Epithelial cell of prostate (primary cell): ENCODE data around the gene COL16A1.

ENCODE experiments used
- DNase-seq: peaks from one replicate; pipeline ENCODE4 v3.0.0-alpha.2; 2011; ENCODE audit warnings: low read depth, low spot score
- H3K27ac ChIP-seq: fragments of 450-650 bp; 2 replicates; pipeline ENCODE4 v1.5.1; 2017; ENCODE audit warnings: mild to moderate bottlenecking

The COL16A1 gene

DNA sequence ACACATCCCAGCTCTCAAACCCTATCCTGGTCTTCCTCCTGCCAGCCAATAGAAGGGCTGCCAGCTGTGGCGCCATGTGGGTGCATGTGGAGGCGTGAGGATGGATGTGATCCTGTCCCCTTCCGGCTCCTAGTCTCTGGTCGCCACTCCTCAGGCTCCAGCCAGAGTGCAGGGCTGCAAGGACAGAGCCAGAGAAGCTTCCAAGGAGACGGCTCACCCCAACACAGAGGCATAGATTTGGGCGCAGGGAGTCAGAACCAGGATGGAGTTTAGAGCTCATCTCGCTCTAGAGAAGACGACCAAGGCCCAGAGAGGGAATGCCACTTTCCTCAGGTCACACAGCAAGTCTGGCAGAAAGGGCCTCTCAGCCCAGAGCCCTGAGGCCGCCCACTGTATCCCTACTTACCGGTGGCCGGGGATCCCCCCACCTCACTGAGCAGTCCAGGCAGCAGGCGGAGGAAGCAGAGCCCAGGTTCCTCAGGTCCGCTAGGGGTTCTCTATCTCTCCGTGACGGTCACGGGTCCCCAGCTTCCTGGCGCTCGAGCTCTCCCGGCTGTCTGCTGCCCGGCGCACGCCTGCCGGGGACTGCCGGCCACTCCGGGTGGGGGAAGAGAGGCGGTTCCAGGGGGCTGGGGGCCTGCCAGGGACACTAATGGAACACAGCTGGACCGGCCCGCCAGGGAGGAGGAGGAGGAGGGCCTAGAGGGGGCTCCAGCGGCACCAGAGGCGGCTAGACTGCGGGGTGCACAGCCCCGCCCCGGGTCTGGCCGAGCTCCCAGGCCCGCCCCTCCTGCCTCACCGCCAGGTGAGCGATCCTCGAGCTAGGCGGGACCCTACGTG, at the start of gene COL16A1:
COL16A1 (minus strand) TSS at position 587 of the 840 bp plus-strand sequence. CDS start 1,824 bp downstream, outside the sequence.
- DNase-seq, result no peak
- H3K27ac ChIP-seq, result peak within 1 kb of the TSS; percentile 87

DNA sequence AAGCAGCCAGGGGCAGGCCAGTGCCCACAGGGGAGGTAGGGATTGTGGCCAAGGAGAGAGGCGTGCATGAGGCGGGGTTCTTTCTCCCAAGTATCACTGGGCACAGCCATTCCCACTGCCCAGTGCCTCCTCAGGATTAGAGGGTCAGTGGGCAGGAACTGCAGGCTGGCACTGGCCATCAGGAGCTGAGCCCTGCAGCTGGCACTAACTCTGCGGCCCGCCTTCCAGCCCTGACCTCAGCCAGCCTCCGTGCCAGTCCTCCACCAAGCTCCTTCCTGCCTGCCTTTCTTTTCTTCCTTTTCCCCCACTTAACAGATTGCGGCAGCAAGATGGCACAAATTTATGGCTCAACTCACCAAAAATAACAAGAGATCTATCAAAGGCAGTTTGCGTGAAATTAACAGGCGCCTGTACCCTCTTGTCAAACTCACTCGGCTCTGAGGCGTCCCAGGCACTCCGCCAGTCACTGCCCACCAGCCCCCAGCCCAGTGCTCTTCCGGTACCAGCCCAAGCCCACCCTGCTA, 49.2 kb upstream of the COL16A1 start:
- DNase-seq, result no peak
- no peak overlapping the region for H3K27ac ChIP-seq

DNA sequence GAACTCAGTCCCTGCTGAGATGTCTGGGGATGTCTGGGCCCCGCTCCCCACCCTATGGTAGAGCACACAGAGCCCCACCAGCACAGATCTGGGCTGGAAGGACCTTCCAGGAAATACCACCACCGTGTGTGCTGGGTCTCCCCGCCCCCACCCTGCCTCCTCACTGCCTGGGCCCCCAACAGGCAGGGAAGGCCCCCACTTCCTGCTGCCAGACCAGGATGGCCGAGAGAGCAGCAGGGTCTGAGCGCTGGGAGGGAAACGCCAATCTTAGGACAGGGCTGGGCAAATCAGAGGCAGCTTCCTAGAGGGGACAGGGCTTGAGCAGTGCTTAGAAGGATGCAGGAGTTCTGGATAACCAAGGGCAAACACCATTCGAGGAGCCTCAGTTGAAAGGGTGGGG, 48.4 kb upstream of the COL16A1 start:
- no peak for DNase-seq
- H3K27ac ChIP-seq, result no peak overlapping the region

DNA sequence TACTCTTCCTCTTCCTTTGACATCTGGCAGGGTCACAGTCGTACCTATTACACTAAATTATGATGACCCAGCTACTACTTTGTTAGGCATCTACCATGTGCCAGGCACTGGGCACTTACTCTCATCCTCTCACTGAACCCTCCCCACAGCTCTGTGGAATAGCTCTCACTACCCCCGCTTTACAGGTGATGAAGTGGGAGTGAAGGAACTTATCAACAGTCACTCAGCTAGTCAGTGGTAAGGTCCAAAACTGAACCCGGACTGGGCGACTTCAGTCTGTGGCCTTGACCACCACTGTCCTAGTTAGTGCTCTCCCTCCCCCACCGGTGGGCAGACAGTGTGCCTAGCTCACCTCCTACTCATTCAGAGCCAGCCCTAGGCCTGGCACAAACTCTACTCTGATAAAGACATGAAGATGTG, 48.0 kb upstream of the COL16A1 start:
- H3K27ac ChIP-seq, result no peak overlapping the region
- no peak for DNase-seq

DNA sequence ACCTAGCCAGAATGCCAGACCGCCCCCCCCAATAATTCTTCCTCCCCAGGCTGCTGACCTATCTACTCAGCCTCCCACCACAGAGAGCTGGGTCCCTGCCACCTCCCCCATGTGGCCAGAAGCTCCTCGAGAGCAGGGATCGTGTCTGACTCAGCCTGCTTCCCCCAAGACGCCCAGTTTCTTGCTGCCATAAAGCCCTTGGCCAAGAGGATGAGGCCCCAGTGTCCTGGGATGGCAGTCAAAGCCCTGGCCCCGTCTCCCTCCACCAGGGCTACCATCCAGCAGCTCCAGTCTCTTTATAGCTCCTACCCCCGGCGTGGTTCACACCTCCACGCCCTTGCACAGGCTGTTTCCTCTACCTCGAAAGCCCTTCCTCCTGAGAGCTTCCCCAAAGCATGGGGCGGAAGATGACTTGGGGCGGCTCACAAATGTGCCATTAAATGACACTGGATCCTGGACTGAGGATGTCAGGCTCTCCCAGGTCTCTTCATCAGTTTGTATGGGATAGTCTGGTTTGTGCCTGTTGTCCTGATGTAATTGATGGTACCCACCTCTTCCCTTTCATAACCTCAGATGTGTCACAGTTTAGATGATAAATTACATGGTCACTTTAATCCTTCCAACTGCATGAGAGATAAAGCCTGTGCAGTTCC, 47.2 kb upstream of the COL16A1 start:
- no peak for DNase-seq
- no peak overlapping the region for H3K27ac ChIP-seq

DNA sequence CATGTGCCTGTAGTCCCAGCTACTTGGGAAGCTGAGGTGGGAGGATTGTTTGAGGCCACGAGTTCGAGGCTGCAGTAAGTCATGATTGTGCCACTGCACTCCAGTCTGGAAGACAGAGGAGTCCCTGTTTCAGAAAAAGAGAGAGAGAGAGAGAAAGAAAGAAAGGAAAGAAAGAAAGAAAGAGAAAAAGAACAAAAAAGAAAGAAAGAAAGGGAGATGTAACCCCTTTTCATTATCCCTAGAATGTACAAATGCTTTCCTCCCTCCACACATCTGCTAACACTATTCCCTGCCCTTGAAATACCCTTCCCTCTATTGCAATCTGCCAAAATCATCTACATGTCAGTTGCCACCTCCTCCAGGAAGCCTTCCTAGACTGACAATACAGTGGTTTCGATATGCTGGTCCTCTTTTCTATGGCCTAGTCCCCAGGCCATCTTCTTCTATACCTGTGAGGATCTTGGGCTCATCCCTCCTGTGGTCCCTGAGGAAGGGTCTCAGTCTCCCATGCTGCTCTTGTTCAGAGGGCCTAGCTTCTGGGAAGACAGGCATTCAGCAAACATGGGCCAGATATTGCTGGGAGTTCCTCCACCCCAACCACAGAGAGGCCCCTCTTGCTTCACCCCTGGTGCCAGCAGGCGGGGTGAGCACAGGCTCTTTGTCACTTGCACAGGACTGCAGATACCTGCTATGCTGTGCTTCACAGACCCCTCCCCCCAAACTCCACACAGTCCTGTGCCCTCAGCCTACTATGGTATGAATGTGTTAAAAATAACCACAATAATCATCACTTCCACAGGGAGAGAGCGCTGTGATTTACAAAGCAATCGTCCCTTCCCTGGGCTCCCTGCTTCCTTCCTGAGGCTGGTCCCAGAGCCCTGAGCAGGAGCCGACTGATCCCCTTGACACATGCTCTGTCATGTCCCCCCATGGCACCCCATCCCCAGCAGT, 46.2 kb upstream of the COL16A1 start:
- DNase-seq, result no peak
- no peak overlapping the region for H3K27ac ChIP-seq

DNA sequence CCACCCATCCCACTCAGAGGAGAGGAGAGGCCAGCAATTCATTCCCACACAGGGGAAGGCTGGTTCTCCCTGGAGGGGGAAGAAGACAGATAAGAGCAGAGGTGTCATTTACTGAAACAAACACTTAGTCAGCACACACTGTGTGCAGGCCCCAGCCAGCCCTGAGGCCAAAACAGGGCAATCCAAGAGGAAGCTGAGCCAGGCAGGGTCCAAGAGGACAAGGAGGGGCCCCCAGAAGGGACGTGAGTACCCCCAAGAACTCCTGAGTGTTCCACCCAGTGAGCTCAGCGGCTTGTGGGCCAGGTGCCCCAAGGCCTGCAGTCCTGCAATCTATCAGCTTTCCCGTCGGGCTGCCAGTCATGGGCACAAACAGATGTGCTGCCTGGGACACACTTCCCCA, 44.5 kb upstream of the COL16A1 start:
- DNase-seq, result no peak
- no peak overlapping the region for H3K27ac ChIP-seq

DNA sequence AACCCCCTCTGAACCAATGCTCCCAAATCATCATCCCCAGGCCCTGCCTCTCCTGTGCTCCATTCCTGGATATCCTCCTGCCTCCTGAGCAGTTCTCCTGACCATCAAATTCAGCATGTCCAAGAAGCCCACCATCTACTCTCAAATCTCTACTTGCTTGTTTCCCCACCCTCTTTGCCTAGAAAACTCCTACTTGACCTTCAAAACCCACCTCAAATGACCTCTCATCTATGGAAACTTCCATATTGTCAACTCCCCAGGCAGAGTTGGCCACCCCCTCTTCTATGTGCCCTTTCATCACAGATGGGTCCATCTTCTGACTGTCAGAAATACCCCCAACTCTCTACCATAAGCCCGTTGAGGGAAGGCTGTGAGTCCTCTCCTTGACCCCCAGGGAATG, 43.5 kb upstream of the COL16A1 start:
- DNase-seq, result no peak
- no peak overlapping the region for H3K27ac ChIP-seq

DNA sequence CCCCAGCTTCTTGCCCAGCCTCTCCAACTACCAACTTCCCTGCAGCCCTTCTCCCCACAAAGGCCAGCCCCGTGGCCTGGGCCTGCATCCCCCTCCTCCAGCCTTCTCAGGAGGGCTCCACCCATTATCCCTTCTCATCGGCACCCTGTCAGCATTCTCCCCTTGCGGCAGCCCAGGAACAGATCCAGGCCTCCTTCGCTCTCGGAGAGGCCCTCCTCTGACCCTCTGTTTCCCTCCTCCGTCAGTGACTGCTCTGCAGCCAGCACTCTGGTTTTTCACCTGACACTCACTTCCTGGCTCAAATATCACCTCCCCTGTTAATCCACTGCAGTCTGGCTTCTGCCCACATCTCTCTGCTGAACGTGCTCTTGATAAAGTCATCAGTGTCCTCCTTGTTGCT, 42.9 kb upstream of the COL16A1 start:
- no peak for DNase-seq
- H3K27ac ChIP-seq, result no peak overlapping the region

DNA sequence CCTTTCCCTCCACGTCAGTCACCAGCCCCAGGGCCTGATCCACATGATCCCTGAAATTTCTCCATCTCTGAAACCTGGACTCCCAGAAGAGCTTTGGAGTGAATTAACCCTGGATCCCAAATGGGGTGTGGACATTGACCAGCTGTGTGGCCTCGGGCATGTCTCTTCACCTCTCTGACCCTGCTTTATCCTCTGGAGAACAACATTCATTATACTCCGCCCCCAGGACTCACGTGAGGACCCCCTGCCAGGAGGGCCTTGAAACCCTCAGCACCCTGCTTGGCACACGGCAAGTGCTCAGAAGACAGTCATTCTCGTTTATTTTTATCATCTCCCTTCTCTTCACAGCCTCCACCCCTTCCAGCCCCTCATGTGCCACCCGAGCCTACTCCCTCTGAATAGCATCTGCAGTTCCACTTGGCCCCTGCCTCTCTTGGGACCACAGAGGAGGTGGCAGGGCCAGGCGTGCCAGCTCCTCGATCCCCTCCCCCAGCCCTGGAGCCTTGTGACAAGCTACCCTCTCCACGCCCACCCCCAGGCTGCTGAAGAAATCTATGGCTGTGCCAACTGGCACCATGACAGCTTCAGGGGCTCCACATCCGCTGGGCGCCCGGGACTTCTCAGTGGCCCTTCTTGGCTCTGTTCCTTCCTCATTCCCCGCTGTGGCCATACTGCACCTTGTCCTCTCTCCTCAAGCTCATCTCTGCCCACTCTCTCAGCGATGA, 42.3 kb upstream of the COL16A1 start:
- no peak overlapping the region for H3K27ac ChIP-seq
- DNase-seq, result no peak

DNA sequence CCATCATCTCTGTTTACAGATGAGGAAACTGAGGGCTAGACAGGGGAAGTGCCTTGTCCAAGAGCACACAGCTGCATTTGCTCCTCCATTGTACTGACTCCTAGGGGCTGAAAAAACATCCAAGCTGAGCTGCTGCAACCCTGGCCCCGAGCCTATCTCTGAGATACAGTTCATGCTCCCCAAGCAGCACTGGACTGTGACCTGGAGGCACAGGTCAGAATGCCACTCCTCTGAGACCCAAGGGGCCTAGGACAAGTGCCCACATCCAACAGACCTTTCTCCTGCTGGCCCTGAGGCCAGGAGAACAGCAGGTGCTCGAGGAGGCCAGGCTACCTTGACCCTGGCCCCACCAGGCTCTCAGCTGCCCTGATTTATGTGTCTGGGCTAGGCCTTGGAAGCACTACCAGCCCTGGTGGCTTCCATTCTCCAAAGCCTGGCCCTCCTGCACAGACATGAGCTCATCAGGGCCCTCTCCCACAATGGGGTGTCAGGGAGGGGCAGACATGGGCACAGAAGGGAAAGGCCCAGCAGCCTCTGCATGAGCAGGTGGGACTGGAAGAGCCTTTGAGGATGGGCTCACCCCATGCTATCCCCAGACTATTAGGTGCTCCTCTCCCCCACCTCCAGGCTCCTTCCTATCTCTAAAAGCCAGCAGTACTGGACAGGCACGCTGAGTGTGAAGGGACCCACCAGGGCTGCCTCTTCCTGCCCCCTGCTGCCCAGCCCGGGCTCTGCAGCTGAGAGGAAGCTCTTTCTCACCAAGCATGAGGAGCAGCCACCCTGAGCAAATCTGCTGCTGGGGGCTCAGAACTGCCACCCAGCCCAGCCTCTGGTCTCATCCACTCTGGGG, 41.5 kb upstream of the COL16A1 start:
- no peak for DNase-seq
- no peak overlapping the region for H3K27ac ChIP-seq

DNA sequence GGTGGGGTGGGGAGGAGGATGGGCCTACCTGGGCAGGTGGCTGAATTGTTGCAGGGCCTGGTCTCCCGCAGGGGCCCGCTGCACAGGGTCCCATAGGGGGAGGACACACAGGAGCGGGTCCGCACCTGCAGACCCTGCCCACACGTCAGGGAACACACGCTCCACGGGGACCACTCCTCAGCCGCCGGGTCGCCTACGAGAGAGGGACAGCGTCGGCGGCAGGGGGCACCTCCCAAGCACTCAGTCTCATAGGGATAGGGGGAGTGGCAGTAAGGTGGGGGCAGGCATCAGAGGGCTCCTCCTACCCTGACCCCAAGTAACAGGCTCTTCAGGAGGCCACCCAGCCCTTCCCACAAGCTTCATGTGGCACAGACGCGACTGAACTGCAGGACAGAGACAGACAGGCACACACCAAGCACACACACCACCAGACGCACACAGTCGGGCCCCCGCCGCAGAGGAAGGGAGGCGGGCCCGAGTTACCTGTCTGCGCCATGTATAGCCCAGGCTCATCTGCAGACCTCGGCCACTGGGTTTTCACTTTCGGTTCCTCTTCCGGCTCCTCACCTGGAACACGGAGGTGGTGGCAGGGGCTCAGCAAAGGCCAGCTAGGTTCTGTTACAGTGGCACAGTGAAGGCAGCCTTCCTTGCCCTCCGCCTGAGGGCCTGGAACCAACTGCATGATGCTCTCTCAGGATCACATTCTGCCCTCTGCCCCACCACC, 40.5 kb upstream of the COL16A1 start:
- no peak for DNase-seq
- H3K27ac ChIP-seq, result no peak overlapping the region

DNA sequence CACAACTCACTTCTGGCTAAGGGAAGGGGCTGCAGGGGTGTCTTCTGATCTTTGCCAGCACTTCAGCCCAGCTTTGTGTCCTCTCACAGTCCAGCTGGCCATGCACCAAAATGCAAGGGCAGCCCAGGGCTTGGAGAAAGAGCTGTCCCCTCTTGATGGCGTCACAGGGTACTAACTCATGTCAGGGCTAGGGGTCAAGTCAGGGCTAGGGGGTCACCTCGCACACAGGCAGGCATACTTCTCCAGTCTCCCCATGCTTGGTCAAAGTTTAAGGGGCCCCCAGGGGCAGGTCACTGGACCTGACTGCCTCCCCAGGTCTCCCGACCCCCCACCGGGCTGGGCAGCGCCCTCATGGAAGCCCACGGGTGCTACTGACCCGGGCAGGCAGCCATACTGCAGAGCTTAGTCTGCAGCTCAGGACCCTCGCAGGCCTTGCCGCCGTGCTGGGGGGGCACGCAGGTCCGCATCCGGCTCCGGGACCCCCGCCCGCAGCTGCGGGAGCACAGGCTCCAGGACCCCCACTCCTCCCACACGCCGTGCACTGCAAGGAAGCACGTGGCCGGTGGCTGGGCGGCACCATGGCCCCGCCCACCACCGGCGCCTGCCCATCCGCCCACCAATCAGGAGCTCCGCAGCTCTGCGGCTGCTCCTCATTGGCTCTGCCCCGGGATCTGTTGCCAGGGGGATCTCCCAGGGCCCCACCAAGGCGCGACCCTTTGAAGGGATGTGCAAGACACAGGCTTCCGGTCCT, 38.8 kb upstream of the COL16A1 start:
- no peak overlapping the region for H3K27ac ChIP-seq
- DNase-seq, result no peak

DNA sequence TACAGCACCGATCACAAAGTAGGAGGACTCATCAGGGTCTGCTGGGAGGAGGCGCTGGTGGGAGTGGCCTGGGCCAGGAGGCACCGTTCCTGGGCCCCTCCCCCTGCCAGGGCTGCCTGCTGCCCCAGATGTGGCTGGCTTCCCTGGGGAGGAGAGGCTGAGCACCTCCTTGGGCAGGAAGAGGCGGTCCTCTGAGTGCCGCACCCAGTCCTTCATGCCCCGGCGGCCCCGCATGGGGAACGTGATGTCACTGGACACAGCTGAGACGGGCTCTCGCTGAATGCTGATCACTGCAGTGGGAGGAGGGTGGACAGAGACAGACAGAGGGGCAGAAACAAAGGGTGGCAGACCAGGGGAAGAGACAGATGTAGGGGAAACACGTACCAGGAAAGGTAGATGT, 35.5 kb upstream of the COL16A1 start:
- DNase-seq, result no peak
- no peak overlapping the region for H3K27ac ChIP-seq

DNA sequence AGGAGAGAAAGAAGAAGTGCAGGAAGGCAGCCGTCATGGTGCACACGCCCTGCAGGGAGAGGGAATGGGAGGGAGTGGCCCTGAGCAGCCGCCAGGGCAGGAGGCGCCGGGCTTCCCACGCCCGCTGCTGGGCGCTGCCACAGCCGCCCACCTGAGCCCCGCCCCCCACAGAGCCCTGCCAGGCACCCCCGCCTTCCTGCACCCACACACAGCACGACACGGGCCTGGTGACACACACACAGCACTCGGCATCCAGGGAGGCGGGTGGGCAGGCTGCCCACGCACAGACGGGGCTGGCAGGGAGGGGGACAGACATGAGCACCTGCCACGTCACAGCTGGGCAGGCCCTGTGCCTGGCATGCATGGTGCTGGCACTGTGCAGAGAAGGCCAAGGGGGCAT, 32.9 kb upstream of the COL16A1 start:
- no peak for DNase-seq
- H3K27ac ChIP-seq, result no peak overlapping the region

DNA sequence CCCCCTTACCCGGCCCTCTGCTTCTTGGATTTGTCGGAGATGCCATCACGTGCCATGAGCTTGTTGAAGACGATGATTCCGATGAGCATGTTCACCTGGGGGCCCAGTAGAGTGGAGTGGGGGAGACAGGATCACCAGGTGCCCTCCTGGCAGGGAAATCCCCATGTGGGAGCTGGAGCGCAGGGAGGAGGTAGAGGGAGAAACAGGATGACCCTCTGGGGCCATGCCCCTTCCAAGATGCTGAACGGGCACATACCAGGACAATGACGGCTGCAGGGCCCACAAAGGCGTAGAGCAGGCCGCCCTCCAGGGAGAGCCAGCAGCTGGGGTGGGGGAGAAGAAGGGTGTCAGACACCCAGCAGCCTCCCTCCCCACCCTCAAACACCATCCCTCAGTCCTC, 31.8 kb upstream of the COL16A1 start:
- no peak for DNase-seq
- H3K27ac ChIP-seq, result no peak overlapping the region

DNA sequence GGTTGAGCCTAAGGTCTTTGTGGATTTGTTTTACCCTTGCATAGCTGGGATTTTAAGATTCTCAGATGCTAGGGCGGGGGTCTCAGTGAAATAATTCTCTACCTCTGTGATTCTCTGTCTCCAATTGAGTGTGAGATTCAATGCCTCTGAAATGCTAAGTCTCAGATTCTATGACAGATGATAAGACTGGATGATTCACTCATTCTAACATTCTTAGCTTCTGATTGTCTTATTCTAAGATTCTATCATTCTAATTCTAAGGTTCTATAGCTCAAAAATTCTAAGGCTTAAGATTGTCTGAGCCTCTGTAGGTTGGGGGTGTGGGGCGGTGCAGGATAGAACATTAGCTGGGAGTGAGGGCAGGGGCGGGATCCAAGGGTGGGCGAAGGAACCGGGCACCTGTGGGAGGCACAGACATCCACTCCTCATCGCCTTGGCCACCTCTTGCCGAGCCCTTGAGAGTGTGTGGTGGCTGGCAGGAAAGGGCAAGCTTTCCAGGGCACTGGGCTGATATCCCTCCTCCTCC, 30.8 kb upstream of the COL16A1 start:
- H3K27ac ChIP-seq, result no peak overlapping the region
- no peak for DNase-seq
